ENCODE measurements around the gene KCTD16. TPM values are rescaled to one million over a fixed set of nuclear protein-coding genes. Genes with fewer than 3 reads are reported as not detected.

Gene KCTD16
- total RNA-seq, 1 donor from 2014 or later = 0.64 TPM

GRCh38 chr5:144206141-144206540 is 35.5 kb downstream of the KCTD16 start:
- no peak for DNase-seq (ENCODE audit: low read depth)

- DNase-seq (ENCODE audit: low read depth) = no peak
Observed at GRCh38 chr5:144207875-144208444, 37.3 kb downstream of the KCTD16 start.

- DNase-seq (ENCODE audit: low read depth) = no peak
Observed at GRCh38 chr5:144209361-144209760, 38.7 kb downstream of the KCTD16 start.

GRCh38 chr5:144210655-144211054 is 40.0 kb downstream of the KCTD16 start:
- DNase-seq (ENCODE audit: low read depth) = no peak

GRCh38 chr5:144219869-144220268 is 49.2 kb downstream of the KCTD16 start:
- no peak for DNase-seq (ENCODE audit: low read depth)

- DNase-seq (ENCODE audit: low read depth) = no peak
Observed at GRCh38 chr5:144227363-144227999, 56.8 kb downstream of the KCTD16 start.

- DNase-seq (ENCODE audit: low read depth) = no peak
Observed at GRCh38 chr5:144230806-144231205, 60.1 kb downstream of the KCTD16 start.

- no peak for DNase-seq (ENCODE audit: low read depth)
Observed at GRCh38 chr5:144232285-144232684, 61.6 kb downstream of the KCTD16 start.

GRCh38 chr5:144236499-144236898 is 65.8 kb downstream of the KCTD16 start:
- DNase-seq (ENCODE audit: low read depth) = no peak

- peak; percentile 78 for DNase-seq (ENCODE audit: low read depth)
Observed at GRCh38 chr5:144237851-144238250, 67.2 kb downstream of the KCTD16 start.

- peak; percentile 37 for DNase-seq (ENCODE audit: low read depth)
Observed at GRCh38 chr5:144247131-144247530, 76.5 kb downstream of the KCTD16 start.

GRCh38 chr5:144248015-144248414 is 77.3 kb downstream of the KCTD16 start:
- no peak for DNase-seq (ENCODE audit: low read depth)

GRCh38 chr5:144249755-144250464 is 79.2 kb downstream of the KCTD16 start:
- DNase-seq (ENCODE audit: low read depth) = peak; percentile 8

GRCh38 chr5:144254552-144254951 is 83.9 kb downstream of the KCTD16 start:
- no peak for DNase-seq (ENCODE audit: low read depth)

- no peak for DNase-seq (ENCODE audit: low read depth)
Observed at GRCh38 chr5:144260121-144260520, 89.4 kb downstream of the KCTD16 start.

GRCh38 chr5:144265643-144266247 is 95.1 kb downstream of the KCTD16 start:
- DNase-seq (ENCODE audit: low read depth) = no peak

- no peak for DNase-seq (ENCODE audit: low read depth)
Observed at GRCh38 chr5:144267961-144268513, 97.4 kb downstream of the KCTD16 start.

GRCh38 chr5:144273232-144274027 is 102.8 kb downstream of the KCTD16 start:
- DNase-seq (ENCODE audit: low read depth) = no peak

GRCh38 chr5:144275329-144275728 is 104.7 kb downstream of the KCTD16 start:
- DNase-seq (ENCODE audit: low read depth) = no peak

GRCh38 chr5:144276034-144276822 is 105.6 kb downstream of the KCTD16 start:
- DNase-seq (ENCODE audit: low read depth) = peak; percentile 38
